Activated T-helper 2 cell treated with anti-CD3 and anti-CD28 coated beads, Interferon-gamma antibody, Interleukin-2, Interleukin-4, amounts not matched to agents 10 μg/mL and 5 μg/mL and 100 μg/mL, durations not matched to agents 14 hours and 24 hours and 36 hours (primary cell): ENCODE results near the gene FCN2. TPM values are rescaled to one million over a fixed set of nuclear protein-coding genes. Genes with fewer than 3 reads are reported as not detected.

Experiments
- DNase-seq: peaks from one replicate; pipeline ENCODE4 v3.0.0; 2021; ENCODE audit warnings: low spot score
- H3K27ac Mint-ChIP-seq: one replicate; pipeline ENCODE4 v1.8.0; 2021; ENCODE audit warnings: mixed read lengths
- H3K27me3 Mint-ChIP-seq: one replicate; pipeline ENCODE4 v1.8.0; 2021; ENCODE audit warnings: low read depth, mixed read lengths
- H3K36me3 Mint-ChIP-seq: one replicate; pipeline ENCODE4 v1.8.0; 2021; ENCODE audit warnings: low read depth, mixed read lengths
- H3K4me1 Mint-ChIP-seq: one replicate; pipeline ENCODE4 v1.8.0; 2021; ENCODE audit warnings: low read depth, mixed read lengths
- H3K4me3 Mint-ChIP-seq: one replicate; pipeline ENCODE4 v1.8.0; 2021; ENCODE audit warnings: low read depth, mild to moderate bottlenecking, moderate library complexity, mixed read lengths
- H3K9me3 Mint-ChIP-seq: one replicate; pipeline ENCODE4 v1.8.0; 2021; ENCODE audit warnings: mixed read lengths
- intact Hi-C: fragments of 100-400 bp; cut with micrococcal nuclease; formaldehyde crosslinking; loops from one replicate; pipeline ENCODE4 v1.15.1; 2023
- total RNA-seq: library from RNA; stranded (reverse); gene quantifications from 2 replicates; pipeline ENCODE4 v1.2.3, GENCODE V29; 2022

FCN2 gene
- total RNA-seq, 1 donor from 2014 or later, result not detected

GRCh38 chr9:134899168-134899567, 18.6 kb downstream of the FCN2 start:
- Mint-ChIP-seq H3K36me3 (no peaks in the 10 kb centered on the region), H3K4me3 (no peak overlapping the region), H3K4me1 (no peaks in the 10 kb centered on the region), H3K9me3 (peaks cover 7% of the 10 kb centered on the region), H3K27me3 (peaks cover 2% of the 10 kb centered on the region), H3K27ac (no peak overlapping the region)
- DNase-seq, result no peak
- intact Hi-C loops, result no loop called here

GRCh38 chr9:134899818-134900217, 19.2 kb downstream of the FCN2 start:
- H3K4me3 Mint-ChIP-seq, result no peak overlapping the region
- DNase-seq, result no peak
- H3K27me3 Mint-ChIP-seq, result peaks cover 2% of the 10 kb centered on the region
- no peaks in the 10 kb centered on the region for H3K36me3 Mint-ChIP-seq
- H3K9me3 Mint-ChIP-seq, result peaks cover 7% of the 10 kb centered on the region
- H3K27ac Mint-ChIP-seq, result no peak overlapping the region
- intact Hi-C loops, result no loop called here
- no peaks in the 10 kb centered on the region for H3K4me1 Mint-ChIP-seq

- Mint-ChIP-seq H3K36me3 (no peaks in the 10 kb centered on the region), H3K27ac (no peak overlapping the region), H3K9me3 (peaks cover 7% of the 10 kb centered on the region), H3K27me3 (peaks cover 2% of the 10 kb centered on the region), H3K4me3 (no peak overlapping the region), H3K4me1 (no peaks in the 10 kb centered on the region)
- DNase-seq, result no peak
- intact Hi-C loops, result no loop called here
These were observed 22.3 kb downstream of the FCN2 start for GRCh38 chr9:134902936-134903335.

- Mint-ChIP-seq H3K27ac (no peak overlapping the region), H3K4me3 (no peak overlapping the region), H3K27me3 (peaks cover 4% of the 10 kb centered on the region), H3K9me3 (no peaks in the 10 kb centered on the region), H3K4me1 (no peaks in the 10 kb centered on the region), H3K36me3 (no peaks in the 10 kb centered on the region)
- intact Hi-C loops, result no loop called here
- DNase-seq, result no peak
These were observed 28.1 kb downstream of the FCN2 start for GRCh38 chr9:134908524-134909309.

- Mint-ChIP-seq H3K27me3 (peaks cover 4% of the 10 kb centered on the region), H3K27ac (no peak overlapping the region), H3K4me1 (no peaks in the 10 kb centered on the region), H3K4me3 (no peak overlapping the region), H3K9me3 (no peaks in the 10 kb centered on the region), H3K36me3 (no peaks in the 10 kb centered on the region)
- DNase-seq, result no peak
- intact Hi-C loops, result no loop called here
These were observed 29.2 kb downstream of the FCN2 start for GRCh38 chr9:134909511-134910481.

GRCh38 chr9:134912126-134912840, 31.7 kb downstream of the FCN2 start:
- Mint-ChIP-seq H3K4me3 (no peak overlapping the region), H3K9me3 (no peaks in the 10 kb centered on the region), H3K27me3 (peaks cover 4% of the 10 kb centered on the region), H3K4me1 (no peaks in the 10 kb centered on the region), H3K27ac (no peak overlapping the region), H3K36me3 (no peaks in the 10 kb centered on the region)
- DNase-seq, result no peak
- intact Hi-C loops, result no loop called here

GRCh38 chr9:134913041-134913712, 32.6 kb downstream of the FCN2 start:
- no peak for DNase-seq
- Mint-ChIP-seq H3K4me1 (no peaks in the 10 kb centered on the region), H3K9me3 (no peaks in the 10 kb centered on the region), H3K36me3 (no peaks in the 10 kb centered on the region), H3K4me3 (no peak overlapping the region), H3K27ac (no peak overlapping the region), H3K27me3 (peaks cover 4% of the 10 kb centered on the region)
- intact Hi-C loops, result no loop called here

GRCh38 chr9:134913713-134914500, 33.3 kb downstream of the FCN2 start:
- Mint-ChIP-seq H3K4me1 (no peaks in the 10 kb centered on the region), H3K4me3 (no peak overlapping the region), H3K9me3 (no peaks in the 10 kb centered on the region), H3K36me3 (no peaks in the 10 kb centered on the region), H3K27me3 (peaks cover 4% of the 10 kb centered on the region), H3K27ac (no peak overlapping the region)
- intact Hi-C loops, result no loop called here
- DNase-seq, result no peak

GRCh38 chr9:134914501-134914834, 33.9 kb downstream of the FCN2 start:
- DNase-seq, result no peak
- intact Hi-C loops, result no loop called here
- peaks cover 4% of the 10 kb centered on the region for H3K27me3 Mint-ChIP-seq

GRCh38 chr9:134915046-134915985, 34.7 kb downstream of the FCN2 start:
- no peak overlapping the region for H3K27ac Mint-ChIP-seq

More at GRCh38 chr9:134914501-134914834, 33.9 kb downstream of the FCN2 start:
- H3K4me1 Mint-ChIP-seq, result no peaks in the 10 kb centered on the region
- H3K4me3 Mint-ChIP-seq, result no peak overlapping the region
- H3K9me3 Mint-ChIP-seq, result peaks cover under 1% of the 10 kb centered on the region
- no peak overlapping the region for H3K27ac Mint-ChIP-seq
- no peaks in the 10 kb centered on the region for H3K36me3 Mint-ChIP-seq

GRCh38 chr9:134916161-134916665, 35.6 kb downstream of the FCN2 start:
- no peak for DNase-seq
- Mint-ChIP-seq H3K27ac (no peak overlapping the region), H3K27me3 (no peaks in the 10 kb centered on the region), H3K4me3 (no peak overlapping the region), H3K36me3 (no peaks in the 10 kb centered on the region), H3K4me1 (no peaks in the 10 kb centered on the region), H3K9me3 (peaks cover 5% of the 10 kb centered on the region)
- intact Hi-C loops, result no loop called here

More at GRCh38 chr9:134915046-134915985, 34.7 kb downstream of the FCN2 start:
- Mint-ChIP-seq H3K4me3 (no peak overlapping the region), H3K36me3 (no peaks in the 10 kb centered on the region), H3K4me1 (no peaks in the 10 kb centered on the region), H3K27me3 (peaks cover 2% of the 10 kb centered on the region), H3K9me3 (peaks cover 5% of the 10 kb centered on the region)
- DNase-seq, result no peak
- intact Hi-C loops, result no loop called here
